GM20431 (cell line): ENCODE measurements around the gene CSMD2.

Experiments
- in situ Hi-C: fragments of 300-500 bp; cut with MseI, MboI; formaldehyde crosslinking; loops from one replicate; pipeline ENCODE4 v1.15.0; 2020; ENCODE audit warnings: low sequenced_read_pairs; ENCODE audit not compliant: unreplicated experiment

Gene CSMD2

GRCh38 chr1:33837635-33838034 is 327.4 kb downstream of the CSMD2 start:
- in situ Hi-C loops, result no loop called here

GRCh38 chr1:33836911-33837310 is 328.1 kb downstream of the CSMD2 start:
- in situ Hi-C loops, result no loop called here

GRCh38 chr1:33828654-33829053 is 336.4 kb downstream of the CSMD2 start:
- in situ Hi-C loops, result no loop called here

DNA sequence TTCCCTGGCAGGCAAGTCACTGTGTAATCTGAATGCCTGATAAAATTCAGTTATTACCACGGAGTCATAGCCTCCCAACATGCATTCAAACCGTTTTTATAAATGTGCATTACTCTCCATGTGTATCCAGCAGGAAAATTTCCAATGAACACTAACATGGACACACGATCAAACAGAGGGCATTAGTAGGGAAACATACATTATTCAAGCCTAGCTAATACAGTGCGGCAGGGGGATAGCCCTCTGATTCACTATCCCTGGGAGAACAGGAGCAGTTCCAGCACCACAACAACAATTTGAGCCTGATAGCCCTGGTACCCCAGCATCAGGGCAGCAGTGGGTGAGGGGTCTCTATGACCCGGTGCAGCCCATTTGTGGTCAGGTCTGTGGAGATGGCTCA is 337.0 kb downstream of the CSMD2 start:
- in situ Hi-C loops, result no loop called here

DNA sequence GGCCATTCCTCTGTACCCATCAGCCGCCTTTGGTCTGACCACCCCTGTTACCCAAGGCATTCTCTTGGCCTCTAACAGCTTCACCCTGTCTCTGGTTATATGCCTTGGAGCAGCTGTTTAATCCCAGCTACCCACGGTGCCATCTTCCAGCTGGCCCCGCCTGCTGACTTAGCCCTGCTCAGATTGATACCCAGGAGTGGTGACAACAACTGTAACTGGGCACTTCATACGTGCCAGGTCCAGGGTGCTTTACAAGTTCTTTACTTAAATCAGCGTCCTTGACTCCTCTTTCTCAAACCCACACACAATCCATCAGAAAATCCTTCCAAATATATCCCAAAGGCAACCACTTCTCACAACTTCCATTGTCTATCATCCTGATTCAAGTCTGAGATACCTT is 338.3 kb downstream of the CSMD2 start:
- in situ Hi-C loops, result no loop called here

GRCh38 chr1:33826311-33826710 is 338.7 kb downstream of the CSMD2 start:
- in situ Hi-C loops, result no loop called here

- in situ Hi-C loops, result no loop called here
These were observed 339.5 kb downstream of the CSMD2 start for GRCh38 chr1:33825506-33825905.

DNA sequence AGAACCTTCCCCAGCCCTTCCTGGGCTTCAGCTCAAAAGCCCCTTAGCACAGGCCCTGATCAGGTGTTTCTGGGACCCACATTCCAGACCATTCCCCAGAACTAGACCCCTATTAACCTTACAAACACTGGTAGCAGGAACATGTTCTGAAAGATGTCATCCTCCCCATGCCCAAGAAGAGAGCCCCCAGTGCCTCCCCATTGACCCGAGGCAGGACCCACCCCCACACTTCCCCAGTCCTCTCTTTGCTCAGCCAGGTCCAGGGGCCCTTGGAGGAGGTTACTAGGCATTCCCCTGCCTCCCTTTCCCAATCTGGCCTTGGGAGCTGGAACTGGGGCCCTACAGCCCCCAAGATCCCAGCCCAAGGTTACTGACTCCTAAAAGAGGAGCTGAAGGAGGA is 340.1 kb downstream of the CSMD2 start:
- in situ Hi-C loops, result no loop called here

DNA sequence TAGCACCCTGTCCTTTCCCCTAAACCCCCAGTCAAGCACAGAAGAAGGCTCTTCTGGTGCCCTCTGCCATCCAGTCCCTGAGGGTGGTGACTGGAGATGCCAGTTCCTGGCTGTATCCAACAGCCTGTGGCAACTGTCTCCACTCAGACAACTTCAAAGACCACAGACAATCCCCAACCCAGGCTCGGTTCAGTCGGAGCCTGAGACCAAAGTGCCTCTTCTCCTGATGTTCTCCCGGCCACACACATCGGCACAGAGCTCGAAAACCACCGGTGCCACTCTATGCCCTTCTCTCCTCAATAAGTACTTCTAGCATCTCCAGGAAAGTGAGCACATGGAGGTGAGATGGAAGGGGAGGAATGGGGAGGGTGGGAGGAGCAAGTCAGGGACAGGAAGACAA is 340.7 kb downstream of the CSMD2 start:
- in situ Hi-C loops, result no loop called here

DNA sequence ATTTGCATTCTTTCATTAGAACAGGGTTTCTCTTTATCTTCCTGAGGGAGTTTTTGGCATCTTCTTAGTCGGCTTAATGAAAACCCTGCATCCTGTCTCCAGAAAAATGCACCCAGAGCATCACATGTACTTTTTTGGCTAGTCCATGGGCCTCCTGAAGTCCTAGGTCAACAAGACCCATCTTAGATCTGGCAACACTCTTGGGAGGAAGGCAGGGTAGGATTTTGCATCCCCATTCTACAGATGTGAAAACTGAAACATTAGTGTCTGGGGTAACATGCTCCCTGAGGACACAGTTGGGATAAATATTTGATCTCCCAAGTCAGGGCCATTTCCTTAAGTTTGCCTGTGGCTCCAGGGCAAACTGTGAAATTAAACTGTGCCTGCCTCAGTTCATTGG is 341.2 kb downstream of the CSMD2 start:
- in situ Hi-C loops, result no loop called here

- in situ Hi-C loops, result no loop called here
These were observed 341.6 kb downstream of the CSMD2 start for GRCh38 chr1:33823401-33823800.

DNA sequence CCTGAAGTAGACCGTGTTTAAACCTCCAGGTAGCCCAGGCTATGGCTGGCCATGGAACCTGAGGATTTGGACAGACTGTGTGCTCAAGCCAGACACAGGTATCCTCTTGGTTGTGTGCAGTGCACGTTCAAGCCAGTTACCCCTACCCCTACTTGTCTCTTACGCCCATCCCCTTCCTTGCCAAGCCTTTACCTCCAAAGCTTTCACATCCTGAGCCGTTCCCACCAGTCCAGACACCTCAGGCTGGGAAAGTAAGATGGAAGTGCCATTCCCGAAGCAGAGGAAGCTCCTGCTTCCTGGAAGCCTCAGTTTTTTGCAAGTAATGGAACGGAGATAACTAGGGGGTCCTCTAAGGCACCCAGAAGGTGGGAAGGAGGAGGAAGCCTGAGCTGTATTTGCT is 342.6 kb downstream of the CSMD2 start:
- in situ Hi-C loops, result no loop called here

GRCh38 chr1:33821291-33821690 is 343.7 kb downstream of the CSMD2 start:
- in situ Hi-C loops, result no loop called here

- in situ Hi-C loops, result no loop called here
These were observed 344.2 kb downstream of the CSMD2 start for GRCh38 chr1:33820804-33821203.

DNA sequence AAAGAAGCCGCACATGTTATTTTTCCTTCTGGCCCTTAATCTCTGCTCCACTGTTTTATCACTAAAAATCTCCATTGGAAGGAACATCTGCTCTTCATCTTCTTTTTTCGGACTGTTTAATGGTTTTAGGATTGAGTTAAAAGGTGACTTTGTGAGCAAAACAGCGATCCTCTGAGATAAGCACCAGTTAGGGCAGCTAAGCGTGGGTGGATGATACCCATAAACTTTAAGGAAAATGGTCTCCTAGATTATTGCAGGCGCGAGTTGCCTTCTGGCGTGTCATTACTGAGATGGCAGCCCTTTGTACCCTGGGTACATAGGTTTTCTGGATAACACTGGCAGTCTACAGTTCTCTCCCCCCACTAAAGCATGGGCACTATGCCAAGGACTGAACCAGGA is 345.1 kb downstream of the CSMD2 start:
- in situ Hi-C loops, result no loop called here

DNA sequence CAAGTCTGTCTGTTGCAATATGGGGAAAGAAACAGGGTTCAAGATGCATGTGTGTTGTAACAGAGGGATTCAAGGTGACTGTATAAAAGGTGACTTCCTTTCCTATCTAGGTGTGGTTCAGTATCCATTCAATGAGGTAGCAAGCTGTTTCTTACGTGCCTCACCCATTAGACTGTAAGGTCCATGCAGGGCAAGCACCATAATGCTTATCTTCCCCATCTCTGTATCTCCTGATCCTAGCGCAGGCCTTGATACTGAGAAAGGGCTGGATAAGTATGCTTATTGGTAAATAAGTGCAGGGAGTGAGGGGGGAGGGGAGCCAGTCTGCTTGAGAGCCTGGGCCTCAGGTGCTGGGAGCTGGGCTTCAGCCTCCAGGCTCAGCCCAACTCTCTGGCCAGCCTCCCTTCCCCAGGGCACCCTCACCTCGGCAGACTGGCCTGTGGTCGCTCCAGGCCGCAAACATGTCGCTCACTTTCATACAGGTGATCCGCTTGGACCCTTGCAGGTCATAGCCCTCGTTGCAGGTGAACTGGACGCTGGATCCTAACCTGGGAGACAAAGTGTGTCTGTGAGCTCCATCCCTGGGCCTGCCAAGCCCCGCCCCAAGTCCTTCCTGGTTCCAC is 345.6 kb downstream of the CSMD2 start:
- in situ Hi-C loops, result no loop called here

DNA sequence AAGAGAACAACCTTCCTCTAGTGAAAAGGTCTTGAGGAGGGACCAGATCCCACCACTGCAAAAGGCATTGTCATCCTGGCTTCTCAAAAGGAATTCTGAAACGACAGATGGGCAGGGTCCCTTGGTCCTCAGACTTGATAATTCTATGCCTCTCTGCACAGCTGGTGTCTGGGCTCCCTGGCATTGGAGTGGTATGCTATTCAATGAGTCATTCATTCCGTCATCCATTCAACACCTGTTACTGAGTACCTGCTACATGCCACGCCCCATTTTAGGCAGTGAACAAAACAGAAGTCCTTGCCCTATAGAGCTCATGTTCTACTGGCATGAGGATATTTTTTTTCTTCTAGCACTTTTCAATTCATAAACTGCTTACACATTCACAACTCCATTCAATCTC is 347.0 kb downstream of the CSMD2 start:
- in situ Hi-C loops, result no loop called here

- in situ Hi-C loops, result no loop called here
These were observed 350.0 kb downstream of the CSMD2 start for GRCh38 chr1:33815061-33815460.

DNA sequence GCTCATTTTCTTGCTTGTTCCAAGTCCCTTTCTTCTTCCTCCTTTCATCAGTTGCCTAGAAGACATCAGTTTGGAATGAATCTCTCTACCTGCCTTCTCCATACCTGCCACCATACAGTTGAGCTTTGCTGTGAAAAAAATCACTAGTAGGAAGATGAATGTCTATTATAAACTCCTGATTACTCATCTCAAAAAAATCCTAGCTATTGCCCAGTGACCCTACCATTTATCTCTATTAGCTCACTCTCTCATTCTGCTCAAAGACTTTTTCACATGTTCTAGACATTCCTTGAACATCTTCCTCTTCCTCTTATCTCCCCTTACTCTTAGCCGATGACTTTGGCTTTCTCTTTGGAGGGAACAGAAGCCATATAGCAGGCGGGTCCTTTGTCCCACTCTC is 350.9 kb downstream of the CSMD2 start:
- in situ Hi-C loops, result no loop called here

DNA sequence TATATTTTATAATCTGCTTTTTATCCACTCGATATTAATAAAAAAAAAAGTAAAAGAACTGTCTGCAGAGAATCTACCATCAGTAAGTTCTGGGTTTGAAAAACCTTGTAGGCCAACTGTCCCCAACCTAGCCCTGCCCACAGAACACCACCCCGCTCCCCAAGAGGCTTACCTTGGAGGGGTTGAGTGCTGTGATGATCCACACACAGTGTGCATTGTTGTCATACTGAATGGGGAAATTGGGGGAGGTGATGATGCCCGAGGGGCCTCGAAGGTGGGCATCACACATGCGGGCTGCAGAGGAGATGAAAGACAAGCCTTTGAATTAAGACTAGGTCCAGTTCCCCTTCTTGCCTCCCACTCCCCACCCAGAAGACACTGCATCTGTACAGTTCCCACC is 354.5 kb downstream of the CSMD2 start:
- in situ Hi-C loops, result no loop called here

- in situ Hi-C loops, result no loop called here
These were observed 359.0 kb downstream of the CSMD2 start for GRCh38 chr1:33805988-33806387.

GRCh38 chr1:33802268-33802667 is 362.8 kb downstream of the CSMD2 start:
- in situ Hi-C loops, result no loop called here

DNA sequence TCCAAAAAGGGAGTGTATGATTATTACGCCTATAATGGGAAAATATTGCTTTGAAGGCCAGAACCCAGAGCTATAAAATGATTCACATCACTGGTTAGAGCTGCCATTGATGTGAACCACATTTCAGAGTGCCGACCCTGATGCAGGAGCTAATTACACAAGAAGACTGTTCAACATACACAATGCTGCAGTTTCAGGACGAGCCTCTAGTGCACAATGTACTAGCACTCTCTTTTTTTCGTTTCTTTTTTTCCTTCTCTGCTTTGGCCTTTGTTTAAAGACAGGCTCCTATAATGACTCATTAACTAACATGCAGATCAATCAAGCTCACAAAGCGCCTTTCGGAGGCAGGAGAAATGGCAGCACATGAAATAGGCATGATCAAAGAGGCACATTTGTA is 367.2 kb downstream of the CSMD2 start:
- in situ Hi-C loops, result no loop called here
